Bronchial epithelial cell (primary cell): ENCODE results near the gene GMPPA. TPM values are rescaled to one million over a fixed set of nuclear protein-coding genes. Genes with fewer than 3 reads are reported as not detected.

Experiments used
- DNase-seq: peaks from one replicate; pipeline ENCODE4 v3.0.0-alpha.2; 2010; ENCODE audit warnings: low read depth
- FAIRE-seq: peaks from 2 replicates; lab custom pipeline; 2011; peaks lifted over from hg19 to GRCh38; lab: Jason Lieb, UNC
- H3K27me3 ChIP-seq: 2 replicates; pipeline ENCODE4 v1.5.1; 2011; ENCODE audit warnings: low read length; ENCODE audit not compliant: control insufficient read depth, insufficient read depth
- H3K36me3 ChIP-seq: 2 replicates; pipeline ENCODE4 v1.5.1; 2011; ENCODE audit warnings: low read length; ENCODE audit not compliant: control insufficient read depth, insufficient read depth
- H3K4me3 ChIP-seq: 2 replicates; pipeline ENCODE4 v1.5.1; 2011; ENCODE audit warnings: mild to moderate bottlenecking, low read depth, low read length, control low read depth
- CTCF ChIP-seq: IDR thresholded peaks from 2 replicates; pipeline ENCODE4 v1.5.1; 2011; ENCODE audit warnings: mild to moderate bottlenecking, moderate library complexity, low read length, control low read depth, inconsistent platforms; ENCODE audit not compliant: insufficient read depth, severe bottlenecking
- total RNA-seq: library from RNA; depleted of rRNA; stranded (reverse); fragments of >200 nt; gene quantifications from 2 replicates; pipeline ENCODE4 v1.2.1, GENCODE V29; 2014

The GMPPA gene
- total RNA-seq, 1 donor from 2014 or later: 49.0 TPM

GRCh38 chr2:219510512-219511135 is 11.9 kb downstream of the GMPPA start:
- FAIRE-seq (no peak), DNase-seq (no peak)
- no peak for TF ChIP-seq CTCF
- H3K4me3 ChIP-seq: no peak overlapping the region
- peaks cover 52% of the 10 kb centered on the region for H3K27me3 ChIP-seq
- peaks cover 4% of the 10 kb centered on the region for H3K36me3 ChIP-seq

- DNase-seq: no peak
- Histone ChIP-seq H3K36me3 (peaks cover under 1% of the 10 kb centered on the region), H3K27me3 (peaks cover 57% of the 10 kb centered on the region), H3K4me3 (no peak overlapping the region)
- FAIRE-seq: no peak
- TF ChIP-seq CTCF: no peak
These were observed 13.0 kb downstream of the GMPPA start for GRCh38 chr2:219511547-219512325.

GRCh38 chr2:219512524-219513216 is 14.0 kb downstream of the GMPPA start:
- DNase-seq (no peak), FAIRE-seq (no peak)
- H3K4me3 ChIP-seq: no peak overlapping the region
- no peaks in the 10 kb centered on the region for H3K36me3 ChIP-seq
- peaks cover 65% of the 10 kb centered on the region for H3K27me3 ChIP-seq
- no peak for TF ChIP-seq CTCF

- Histone ChIP-seq H3K4me3 (no peak overlapping the region), H3K36me3 (no peaks in the 10 kb centered on the region), H3K27me3 (peaks cover 69% of the 10 kb centered on the region)
- no peak for FAIRE-seq
- TF ChIP-seq CTCF: no peak
- DNase-seq: no peak
These were observed 15.1 kb downstream of the GMPPA start for GRCh38 chr2:219513787-219514186.

- FAIRE-seq (no peak), DNase-seq (no peak)
These were observed 15.6 kb downstream of the GMPPA start, which contains the start of gene ASIC4 for GRCh38 chr2:219514196-219514761. ASIC4 (plus strand) TSS chr2:219514482; CDS start chr2:219514725, 243 bp downstream.

More at GRCh38 chr2:219514196-219514761, 15.6 kb downstream of the GMPPA start, which contains the start of gene ASIC4:
- H3K27me3 ChIP-seq: peaks cover 69% of the 10 kb centered on the region
- no peak within 1 kb of the TSS for H3K4me3 ChIP-seq
- H3K36me3 ChIP-seq: no peaks in the 10 kb centered on the region
- TF ChIP-seq CTCF: no peak
